Epithelial cell of prostate (primary cell): ENCODE measurements around the gene IQUB.
"Not testable (repeated sequence)": the region's sequence is repeated elsewhere in the genome, so short reads cannot be mapped to it uniquely, and the experiment has no call there.

Experiments
- DNase-seq: peaks from one replicate; pipeline ENCODE4 v3.0.0-alpha.2; 2011; ENCODE audit warnings: low read depth, low spot score
- H3K27ac ChIP-seq: fragments of 450-650 bp; 2 replicates; pipeline ENCODE4 v1.5.1; 2017; ENCODE audit warnings: mild to moderate bottlenecking

IQUB gene

DNA sequence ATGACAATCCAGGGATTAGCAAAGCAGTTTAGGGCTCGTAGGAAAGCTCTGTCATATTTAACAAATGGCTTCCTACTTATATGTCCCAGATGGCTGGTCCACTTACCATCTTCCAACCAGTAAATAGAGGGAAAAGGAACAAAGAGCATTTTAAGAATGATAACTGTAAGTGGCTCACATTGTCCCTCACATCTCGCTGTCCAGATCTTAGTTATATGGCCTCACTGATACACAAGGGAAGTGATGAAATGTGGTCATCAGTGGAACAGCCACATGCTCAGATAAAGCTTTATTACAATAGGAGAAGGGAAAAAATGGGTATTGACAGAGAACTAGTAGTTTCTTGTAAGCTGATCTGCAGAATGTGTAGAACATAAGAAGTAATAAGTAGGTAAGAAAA is 35.8 kb downstream of the IQUB start:
- DNase-seq, result no peak
- no peak overlapping the region for H3K27ac ChIP-seq

DNA sequence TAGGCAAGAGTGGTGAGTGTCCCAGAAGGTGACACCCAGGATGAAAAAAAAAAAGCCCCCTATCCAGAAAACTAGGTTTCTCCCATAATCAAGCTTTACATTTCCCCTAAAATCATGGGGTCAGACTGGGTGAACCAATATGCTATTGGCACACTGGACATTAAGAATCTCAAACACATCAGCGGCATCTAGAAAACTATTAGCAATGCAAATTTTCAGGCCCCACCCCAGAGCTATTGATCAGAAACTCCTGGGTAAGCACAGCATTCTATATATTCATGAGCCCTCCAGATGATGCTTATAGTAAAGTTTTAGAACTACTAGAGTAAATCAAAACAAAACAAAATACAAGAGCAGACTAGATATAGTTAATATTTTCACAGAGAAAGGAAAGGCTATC is 36.4 kb downstream of the IQUB start:
- no peak overlapping the region for H3K27ac ChIP-seq
- DNase-seq, result no peak

DNA sequence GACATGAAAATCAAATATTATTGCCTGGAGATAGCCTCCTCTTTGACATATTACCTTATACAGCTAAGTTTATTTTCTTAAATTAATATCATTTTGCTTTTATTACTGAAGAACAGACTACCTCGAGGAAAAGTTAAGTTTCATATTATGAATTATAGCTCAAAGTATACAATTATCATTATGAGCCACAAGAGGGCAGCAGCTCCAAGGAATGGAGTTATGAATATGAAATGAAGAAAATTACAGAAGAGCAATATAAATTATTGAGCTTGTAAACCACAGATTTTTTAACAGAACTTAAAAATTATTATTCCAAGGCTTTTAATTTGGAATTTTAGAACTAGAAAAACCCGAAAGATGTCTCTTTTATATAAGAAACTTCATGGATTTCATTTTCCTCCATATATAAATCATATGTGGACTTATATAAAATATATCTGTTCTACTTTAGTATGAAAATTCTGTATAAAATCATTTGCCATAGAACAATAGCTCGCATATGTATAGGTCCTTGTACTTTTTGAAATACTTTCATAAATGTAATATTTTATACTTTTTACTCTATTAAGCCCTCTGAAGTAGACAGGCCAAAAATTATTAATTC is 40.1 kb downstream of the IQUB start:
- no peak for DNase-seq

DNA sequence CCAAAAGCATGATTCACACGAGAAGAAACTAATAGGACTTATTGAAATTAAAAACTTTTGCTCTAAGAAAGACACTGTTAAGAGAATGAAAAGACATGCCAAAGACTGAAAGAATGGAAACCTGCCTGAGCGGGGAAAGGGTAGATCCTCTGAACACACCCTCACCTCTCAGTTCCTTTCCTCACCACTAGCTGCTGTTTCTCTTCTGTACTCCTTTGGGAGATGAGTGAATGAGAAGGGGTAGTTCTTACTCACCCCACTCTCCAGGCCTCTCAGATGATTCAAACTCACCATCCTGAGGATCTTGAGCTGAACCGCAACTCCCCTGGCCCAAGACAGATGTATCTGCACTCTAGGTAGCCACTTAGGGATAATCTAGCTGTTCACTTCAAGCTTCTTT is 41.9 kb downstream of the IQUB start:
- no peak for DNase-seq
- H3K27ac ChIP-seq, result no peak overlapping the region

More for the DNA sequence above, 40.1 kb downstream of the IQUB start:
- no peak overlapping the region for H3K27ac ChIP-seq

DNA sequence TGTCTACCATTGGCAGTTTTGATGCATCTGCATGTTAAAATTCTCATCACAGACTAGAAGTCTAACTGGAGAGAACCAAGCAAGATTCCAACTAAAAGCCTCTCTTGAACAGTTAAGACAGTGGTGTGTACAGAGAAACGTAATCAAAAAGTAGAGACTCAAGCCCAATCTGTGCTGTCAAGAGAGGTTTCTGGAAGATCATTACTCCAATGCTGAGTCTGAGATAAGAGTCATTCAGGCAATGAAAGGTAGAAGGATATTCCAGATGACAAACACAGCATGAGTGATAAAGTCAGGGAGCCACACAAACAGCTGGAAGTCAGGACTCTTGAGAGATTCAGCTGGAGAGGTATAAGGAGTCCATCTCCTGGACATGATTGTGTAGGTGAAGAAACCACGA is 48.7 kb downstream of the IQUB start:
- DNase-seq, result no peak
- no peak overlapping the region for H3K27ac ChIP-seq

- no peak for DNase-seq
- H3K27ac ChIP-seq, result no peak overlapping the region
These were observed 49.2 kb downstream of the IQUB start for GRCh38 chr7:123485187-123485586.

GRCh38 chr7:123484199-123484598 is 50.2 kb downstream of the IQUB start:
- no peak overlapping the region for H3K27ac ChIP-seq
- no peak for DNase-seq

DNA sequence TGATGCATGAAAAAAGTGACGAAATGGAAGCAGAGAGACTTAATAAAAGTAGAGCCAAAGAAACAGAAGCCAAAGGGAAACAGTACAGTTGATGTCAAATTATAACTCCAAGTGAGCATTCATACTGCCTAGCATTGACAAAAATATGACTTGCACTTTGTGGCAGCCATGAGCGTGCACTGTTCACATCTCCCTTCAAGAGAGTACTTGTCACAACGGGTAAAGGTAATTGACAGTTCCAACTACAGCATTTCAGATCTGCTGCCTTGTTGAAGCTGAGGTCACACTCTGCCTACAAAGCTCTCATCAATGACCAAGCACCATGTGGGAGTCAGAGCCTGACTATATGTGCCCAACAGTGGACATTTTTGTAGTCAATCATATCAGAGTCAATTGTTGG is 54.3 kb downstream of the IQUB start:
- DNase-seq, result no peak
- H3K27ac ChIP-seq, result no peak overlapping the region

- H3K27ac ChIP-seq, DNase-seq: not testable (repeated sequence)
These were observed 56.3 kb downstream of the IQUB start for GRCh38 chr7:123478056-123478455.

GRCh38 chr7:123472750-123473445 is 61.5 kb downstream of the IQUB start:
- H3K27ac ChIP-seq, result no peak overlapping the region
- no peak for DNase-seq

DNA sequence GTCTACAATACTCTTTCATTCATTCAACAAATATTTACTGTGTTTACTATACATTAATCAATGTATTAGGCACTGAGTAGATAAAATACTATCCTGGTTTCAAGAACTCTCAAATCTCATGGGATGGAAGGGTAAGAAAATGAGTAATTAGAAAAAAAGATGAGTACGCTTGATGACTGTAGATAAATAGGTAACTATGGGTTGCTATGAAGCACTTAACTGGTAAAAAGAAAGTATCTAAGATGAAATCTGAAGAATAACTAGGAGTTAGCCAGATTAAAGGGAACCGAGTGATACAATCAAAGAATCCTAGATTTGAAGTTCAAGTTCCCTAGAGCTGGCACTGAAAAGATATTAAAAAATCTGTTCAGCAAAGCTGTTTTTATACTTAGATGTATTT is 62.1 kb downstream of the IQUB start:
- no peak overlapping the region for H3K27ac ChIP-seq
- no peak for DNase-seq

GRCh38 chr7:123468303-123468702 is 66.1 kb downstream of the IQUB start:
- no peak for DNase-seq
- no peak overlapping the region for H3K27ac ChIP-seq

DNA sequence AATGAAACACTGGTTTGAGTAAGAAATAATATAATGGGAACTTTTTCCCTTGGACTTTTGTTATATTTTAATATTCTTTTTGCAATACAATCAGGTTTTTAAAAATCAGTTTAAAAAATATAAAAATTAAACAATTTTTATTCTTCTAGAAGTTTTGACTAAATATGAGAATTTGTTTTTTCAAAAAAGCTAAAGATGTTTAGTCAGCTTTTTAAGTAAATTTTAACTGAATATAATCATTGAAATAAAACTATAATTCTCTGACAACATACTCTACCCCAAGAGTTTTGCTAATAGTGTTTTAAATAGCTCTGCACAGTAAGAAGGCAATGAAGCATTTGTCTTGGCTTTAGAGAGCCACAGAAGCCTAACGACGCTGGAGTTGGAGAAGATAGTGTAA is 70.5 kb downstream of the IQUB start:
- DNase-seq, result no peak
- no peak overlapping the region for H3K27ac ChIP-seq

DNA sequence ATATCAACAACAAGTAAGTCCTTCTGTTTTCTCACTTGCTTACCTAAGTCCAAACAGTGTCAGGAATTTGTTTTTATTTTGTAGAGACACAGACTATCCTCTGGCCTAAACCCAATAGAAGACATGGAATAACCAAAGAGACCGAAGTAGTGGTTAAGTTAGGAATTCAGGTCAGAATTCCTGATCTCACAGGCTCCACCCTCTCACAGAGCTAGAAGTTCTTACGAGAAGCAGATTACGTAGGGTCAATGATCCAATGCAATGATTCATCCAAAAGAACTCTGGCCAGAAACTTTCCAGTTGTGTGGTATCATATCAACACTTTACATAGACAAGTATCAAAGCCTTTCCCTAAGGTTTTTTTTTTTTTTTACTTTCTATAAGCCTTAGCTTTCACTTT is 73.8 kb downstream of the IQUB start:
- H3K27ac ChIP-seq, result no peak overlapping the region
- peak; percentile 10 for DNase-seq

DNA sequence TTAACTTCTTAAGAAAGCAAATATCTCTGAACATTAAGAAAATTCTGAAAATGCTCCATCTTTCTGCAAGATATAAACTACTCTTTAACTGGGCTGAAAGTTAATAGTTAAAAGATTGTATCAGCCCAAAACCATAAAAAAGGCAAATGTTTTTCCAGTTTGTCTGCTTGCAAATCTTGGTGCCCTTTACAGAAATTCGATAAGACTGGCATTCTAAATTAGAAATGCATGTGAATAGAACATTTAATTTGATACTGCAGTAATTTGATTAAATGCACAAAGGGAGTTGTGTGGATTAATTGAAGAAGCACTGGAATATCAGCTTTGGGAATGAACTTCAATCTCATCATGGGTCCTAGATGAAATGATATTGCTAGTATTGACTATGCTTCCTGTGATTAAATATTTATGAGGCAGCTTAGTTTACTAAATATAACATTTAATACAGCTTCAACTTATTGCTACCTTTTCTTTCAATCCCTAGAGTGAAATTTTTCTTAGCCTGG is 78.4 kb downstream of the IQUB start:
- no peak overlapping the region for H3K27ac ChIP-seq
- DNase-seq, result no peak

GRCh38 chr7:123440101-123440548 is 94.3 kb downstream of the IQUB start:
- DNase-seq, result no peak
- H3K27ac ChIP-seq, result no peak overlapping the region

DNA sequence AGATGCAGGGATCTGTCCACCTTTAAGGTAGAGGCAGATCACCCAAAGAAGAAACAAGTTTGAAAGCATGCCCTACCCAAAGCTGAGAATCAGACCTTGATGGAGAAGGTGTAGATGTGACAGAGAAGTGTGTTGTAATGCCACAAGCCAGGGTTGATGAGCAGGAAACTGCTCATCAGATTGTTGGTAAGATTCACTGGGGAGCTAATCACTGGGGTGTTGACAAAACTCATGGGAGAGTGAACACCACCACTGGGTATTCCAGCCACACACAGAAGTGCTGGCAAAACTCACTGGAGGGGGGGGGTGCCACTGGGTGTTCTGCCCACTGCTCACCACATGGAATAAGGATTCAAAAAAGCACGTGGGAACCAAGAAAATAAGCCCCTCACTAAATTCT is 95.2 kb downstream of the IQUB start:
- no peak overlapping the region for H3K27ac ChIP-seq
- DNase-seq, result no peak

DNA sequence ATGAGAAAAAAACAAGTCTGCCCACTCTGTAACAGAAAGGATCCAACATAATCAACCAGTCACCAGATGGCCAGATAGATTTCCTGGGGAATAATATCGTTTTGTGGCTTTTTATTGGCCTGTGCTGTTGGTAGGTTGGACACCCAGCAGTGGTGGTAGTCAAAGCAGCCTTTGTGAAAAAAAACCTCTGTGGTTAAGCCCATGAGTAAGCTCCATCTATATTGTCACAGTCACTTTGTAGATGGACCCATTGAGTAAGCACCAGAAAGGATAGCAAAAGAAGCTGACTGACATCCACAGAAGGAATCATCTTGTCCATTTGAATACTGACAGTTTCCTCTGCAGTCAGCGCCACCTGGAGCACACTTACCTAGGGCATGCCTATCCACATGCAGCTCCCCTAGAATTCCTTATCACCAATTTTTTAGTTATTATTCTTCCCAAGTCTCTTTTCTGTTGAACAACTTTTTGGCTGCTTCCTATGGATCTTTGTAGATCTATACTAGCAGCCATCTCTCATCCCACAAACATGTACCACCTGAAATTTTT is 96.9 kb downstream of the IQUB start:
- DNase-seq, result no peak

DNA sequence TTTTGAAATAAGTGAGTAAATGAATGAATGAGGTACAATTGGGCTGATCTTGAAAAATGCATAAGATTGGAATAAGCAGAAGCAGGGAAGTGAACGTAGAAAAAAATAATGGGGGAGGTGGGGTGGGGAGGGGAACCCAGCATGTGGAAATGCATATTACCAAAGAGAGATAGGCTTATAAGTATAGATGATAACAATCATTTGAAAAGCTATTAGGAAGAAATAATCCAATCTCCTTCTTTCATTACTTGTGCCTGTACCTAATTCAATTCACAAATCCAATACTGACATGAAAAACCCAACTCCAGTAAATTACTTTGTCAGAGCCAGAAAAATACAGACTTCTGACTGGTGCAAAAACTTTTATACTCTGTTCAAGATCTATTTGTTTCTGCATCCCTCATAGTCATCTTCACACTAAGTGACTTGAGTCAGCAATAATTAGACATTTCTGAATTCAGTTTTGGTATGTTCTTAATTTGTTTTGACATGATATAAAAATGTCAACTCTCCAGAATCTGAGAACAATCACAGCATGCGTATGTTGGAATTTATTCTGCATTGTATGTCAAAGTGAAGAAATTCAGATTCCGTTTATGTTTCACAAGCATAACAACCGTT is 99.2 kb downstream of the IQUB start:
- no peak for DNase-seq
- no peak overlapping the region for H3K27ac ChIP-seq

More for the DNA sequence above, 96.9 kb downstream of the IQUB start:
- no peak overlapping the region for H3K27ac ChIP-seq

DNA sequence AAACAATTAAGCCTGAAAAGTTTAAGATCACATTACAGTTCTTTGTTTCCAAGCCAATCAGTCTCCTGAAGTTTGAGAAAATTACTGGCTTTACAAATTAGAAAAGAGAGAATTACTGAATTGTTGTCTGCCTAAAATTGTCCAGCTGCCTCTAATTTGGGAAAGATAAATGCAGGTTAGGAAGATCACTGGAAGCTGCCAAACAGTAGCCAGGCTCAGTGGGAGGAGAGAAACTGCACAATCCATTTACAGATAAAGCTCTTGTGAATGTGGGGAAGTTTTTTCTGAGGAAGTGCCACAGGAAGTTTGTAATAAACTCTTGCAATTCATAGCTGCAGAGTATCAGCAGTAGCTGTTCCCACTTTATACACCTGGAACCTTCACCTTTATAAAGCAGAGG is 100.7 kb downstream of the IQUB start:
- no peak overlapping the region for H3K27ac ChIP-seq
- no peak for DNase-seq

GRCh38 chr7:123432601-123433000 is 101.8 kb downstream of the IQUB start:
- peak; percentile 16 for DNase-seq
- H3K27ac ChIP-seq, result no peak overlapping the region
